Prostate gland (tissue), 2 donors: ENCODE measurements around the gene DR1.

ENCODE experiments used
- POLR2A ChIP-seq: fragments of 450-650 bp; IDR thresholded peaks from one replicate; pipeline ENCODE4 v1.6.1; 2016; ENCODE audit warnings: antibody characterized with exemption, mild to moderate bottlenecking
- POLR2AphosphoS5 ChIP-seq: sonication (generic); formaldehyde crosslinking; IDR thresholded peaks from one replicate; pipeline ENCODE4 v1.6.1; 2017; ENCODE audit warnings: antibody characterized with exemption
- TF ChIP-seq, protein P1 (sequence below), 4 experiments: fragments of 200-600 bp in 2 of 4; fragments of 450-650 bp in 2 of 4; sonication (generic) in 2 of 4; IDR thresholded peaks; 1 replicate in 3 of 4; 2 replicates in 1 of 4; pipeline ENCODE4 v1.5.1; 2016 to 2019; ENCODE audit warnings: antibody characterized with exemption in 4 of 4, mild to moderate bottlenecking in 2 of 4, moderate library complexity in 2 of 4

GRCh38 chr1:93344886-93345632 lies 648 bp upstream of the DR1 start:
- TF ChIP-seq, protein P1, sequence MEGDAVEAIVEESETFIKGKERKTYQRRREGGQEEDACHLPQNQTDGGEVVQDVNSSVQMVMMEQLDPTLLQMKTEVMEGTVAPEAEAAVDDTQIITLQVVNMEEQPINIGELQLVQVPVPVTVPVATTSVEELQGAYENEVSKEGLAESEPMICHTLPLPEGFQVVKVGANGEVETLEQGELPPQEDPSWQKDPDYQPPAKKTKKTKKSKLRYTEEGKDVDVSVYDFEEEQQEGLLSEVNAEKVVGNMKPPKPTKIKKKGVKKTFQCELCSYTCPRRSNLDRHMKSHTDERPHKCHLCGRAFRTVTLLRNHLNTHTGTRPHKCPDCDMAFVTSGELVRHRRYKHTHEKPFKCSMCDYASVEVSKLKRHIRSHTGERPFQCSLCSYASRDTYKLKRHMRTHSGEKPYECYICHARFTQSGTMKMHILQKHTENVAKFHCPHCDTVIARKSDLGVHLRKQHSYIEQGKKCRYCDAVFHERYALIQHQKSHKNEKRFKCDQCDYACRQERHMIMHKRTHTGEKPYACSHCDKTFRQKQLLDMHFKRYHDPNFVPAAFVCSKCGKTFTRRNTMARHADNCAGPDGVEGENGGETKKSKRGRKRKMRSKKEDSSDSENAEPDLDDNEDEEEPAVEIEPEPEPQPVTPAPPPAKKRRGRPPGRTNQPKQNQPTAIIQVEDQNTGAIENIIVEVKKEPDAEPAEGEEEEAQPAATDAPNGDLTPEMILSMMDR (IDR thresholded peaks at IDR 0.05): no peak
- TF ChIP-seq POLR2AphosphoS5 (no peak), POLR2A (no peak)
